SIG-M5 treated with dmso at 0.1 percent for 504 hours (cell line): ENCODE results near the gene C5orf47.
A peak's percentile ranks its signal among the peaks of the same experiment; 100 is the strongest.

Source experiments
- DNase-seq: peaks from one replicate; lab custom pipeline; 2025; ENCODE audit not compliant: unreplicated experiment; lab: John Stamatoyannopoulos, UW

The C5orf47 gene

GRCh38 chr5:173969167-173970049, 19.6 kb upstream of the C5orf47 start:
- DNase-seq = peak; percentile 26

DNA sequence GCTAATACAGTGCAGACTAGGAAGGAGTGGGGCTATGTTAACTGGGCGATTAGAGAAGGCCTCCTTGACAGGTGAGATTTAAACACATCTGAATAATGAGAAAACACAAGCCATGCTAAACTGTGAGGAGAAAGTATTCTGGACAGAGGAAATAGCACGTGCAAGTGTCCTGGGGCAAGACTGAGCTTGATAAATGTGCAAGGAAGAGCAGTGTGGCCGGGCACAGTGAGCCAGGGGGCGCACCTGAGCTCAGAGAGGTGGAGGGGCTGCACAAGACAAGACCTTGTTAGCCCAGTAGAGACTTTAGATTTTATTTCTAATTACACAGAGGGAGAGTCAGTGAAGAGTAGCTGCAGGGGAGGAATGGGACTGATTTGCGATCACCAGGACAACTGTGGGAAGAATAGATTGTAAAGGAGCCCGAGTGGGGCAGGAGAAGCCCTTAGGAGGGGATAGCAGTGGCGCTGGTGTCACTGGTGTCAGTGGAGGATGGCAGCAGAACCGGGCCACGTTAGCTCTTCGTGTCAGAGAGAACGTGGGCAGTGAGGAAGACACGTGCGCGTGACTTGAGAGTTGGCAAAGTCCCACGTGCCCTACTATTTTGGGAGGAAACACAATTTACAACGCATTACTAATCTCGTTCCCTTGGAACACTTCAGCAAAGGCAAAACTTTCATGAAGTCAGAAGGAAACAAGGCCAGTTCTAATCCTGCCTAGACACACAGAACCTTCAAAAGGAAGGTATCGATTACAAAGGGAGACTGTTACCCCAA, 17.9 kb upstream of the C5orf47 start:
- no peak for DNase-seq

DNA sequence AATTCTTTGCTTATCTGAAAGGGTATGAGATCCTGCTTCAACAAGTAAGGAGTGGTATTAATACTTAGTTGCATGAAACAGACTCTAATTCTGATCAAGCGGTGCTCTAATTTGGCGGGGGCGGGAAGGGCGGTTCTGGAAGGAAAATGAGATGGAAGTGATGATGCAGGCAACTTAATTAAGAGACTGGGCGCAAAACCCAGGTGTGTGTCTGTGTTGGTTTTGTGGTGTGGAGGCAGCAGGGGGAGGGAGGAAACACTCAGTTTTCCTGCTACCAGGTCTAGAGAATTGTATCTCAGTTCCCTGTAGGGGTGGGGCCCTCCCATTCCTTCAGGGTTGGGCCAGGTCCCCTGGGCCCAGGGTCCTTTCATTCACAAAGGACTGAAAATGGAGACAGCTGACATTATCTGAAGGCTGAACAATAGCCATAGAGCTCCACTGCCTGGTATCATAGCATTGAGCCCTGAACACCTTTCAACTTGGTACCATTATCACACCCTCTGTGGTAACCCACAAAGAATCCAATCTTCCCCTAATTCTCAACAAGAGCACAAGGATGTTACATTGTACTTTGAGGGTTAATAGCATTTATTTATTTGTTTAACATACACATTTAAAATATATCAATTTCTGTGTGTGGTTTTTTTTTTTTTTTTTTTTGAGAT, 17.2 kb upstream of the C5orf47 start:
- DNase-seq = no peak

DNA sequence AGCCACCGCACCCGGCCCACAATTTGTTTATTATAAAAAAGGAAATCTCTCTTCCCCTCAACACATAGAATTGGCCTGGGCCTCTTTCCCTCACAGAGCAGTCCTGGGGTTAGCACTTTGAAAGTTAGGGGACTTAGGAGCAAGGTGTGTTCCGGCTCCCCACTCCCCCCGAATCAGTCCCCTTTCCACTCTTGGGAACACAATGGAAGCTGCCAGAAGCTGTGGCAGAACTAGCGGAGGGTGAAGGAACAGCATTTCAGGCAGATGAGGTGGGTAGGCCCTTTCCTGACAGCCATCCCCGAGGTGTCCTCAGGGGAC, 16.4 kb upstream of the C5orf47 start:
- DNase-seq = no peak

DNA sequence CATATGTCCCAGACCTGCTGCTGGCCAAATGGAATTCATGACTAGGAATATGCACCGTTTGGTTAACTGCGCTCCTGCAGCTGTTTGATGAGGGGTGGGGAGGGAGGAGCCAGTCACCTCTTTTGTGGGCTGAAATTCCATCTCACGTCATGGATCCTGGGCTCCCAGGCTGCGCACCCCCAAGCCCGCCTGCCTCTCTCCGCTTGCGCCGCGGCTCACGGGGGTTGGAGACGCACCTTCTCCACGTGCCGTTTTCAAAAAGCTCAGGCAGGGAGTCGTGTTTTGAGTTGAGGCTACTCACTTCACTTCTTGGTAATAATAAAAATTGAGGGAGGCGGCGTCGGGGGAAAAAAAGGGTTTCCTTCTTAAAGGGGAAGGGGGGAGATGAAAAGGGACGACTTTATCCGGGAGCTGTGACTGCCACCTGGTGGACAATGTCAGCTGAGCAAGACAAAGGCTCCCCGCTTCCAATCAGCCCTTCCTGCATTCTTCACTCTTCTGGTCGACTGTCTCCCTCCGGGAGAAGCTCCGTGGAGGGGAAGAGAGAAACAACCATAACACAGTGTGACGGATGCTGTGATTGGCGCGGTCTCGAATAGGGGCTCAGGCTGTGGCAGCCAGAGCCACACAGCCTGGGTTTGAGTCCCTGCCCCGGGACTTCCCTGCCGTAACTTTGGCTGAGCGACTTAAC, 15.9 kb upstream of the C5orf47 start:
- peak; percentile 75 for DNase-seq

DNA sequence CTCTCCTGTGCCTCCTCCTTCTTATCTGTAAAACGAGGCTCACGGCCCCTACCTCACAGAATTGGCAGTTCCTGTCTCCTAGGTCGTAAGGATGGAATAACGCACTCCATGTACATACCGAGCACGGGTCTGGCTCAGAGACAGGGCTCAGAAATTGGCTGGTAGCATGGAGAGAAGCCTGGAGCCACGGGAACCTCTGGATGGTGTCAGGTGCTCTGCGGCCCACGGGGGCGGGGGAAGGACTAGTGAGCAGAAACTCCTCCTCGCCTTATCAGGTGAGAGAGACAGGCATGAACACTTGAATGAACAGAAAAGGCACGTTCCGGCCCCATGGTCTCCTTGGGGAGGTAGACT, 15.4 kb upstream of the C5orf47 start:
- no peak for DNase-seq

GRCh38 chr5:173974688-173975239, 14.2 kb upstream of the C5orf47 start:
- peak; percentile 30 for DNase-seq

DNA sequence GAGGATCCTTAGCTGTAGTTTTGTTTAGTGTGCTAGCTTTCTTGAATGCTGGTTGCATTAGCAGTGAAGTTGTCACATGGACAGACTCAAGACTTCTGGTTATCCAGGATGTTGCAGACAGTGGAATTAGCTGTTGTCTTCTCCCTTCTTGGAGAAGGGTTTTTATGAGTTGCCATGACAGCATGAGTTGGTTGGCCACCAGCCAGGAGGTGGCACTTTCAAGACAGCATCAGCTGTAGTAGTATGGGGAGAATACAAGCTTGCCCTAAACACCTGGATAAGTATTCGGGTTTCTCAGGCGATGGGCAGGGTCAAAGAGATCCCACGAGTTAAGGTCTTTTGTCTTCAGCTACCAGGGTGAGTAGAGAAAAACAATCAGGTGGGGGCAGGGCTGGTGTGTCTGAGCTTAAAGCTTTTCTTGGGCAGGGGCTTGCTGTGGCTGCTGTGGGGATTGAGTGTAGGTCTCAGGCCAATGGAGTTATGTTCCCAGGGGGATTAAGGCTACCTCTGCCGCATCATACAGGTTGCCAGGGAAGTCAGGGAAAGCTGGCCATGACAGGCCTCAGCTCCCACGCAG, 7.7 kb upstream of the C5orf47 start:
- no peak for DNase-seq

DNA sequence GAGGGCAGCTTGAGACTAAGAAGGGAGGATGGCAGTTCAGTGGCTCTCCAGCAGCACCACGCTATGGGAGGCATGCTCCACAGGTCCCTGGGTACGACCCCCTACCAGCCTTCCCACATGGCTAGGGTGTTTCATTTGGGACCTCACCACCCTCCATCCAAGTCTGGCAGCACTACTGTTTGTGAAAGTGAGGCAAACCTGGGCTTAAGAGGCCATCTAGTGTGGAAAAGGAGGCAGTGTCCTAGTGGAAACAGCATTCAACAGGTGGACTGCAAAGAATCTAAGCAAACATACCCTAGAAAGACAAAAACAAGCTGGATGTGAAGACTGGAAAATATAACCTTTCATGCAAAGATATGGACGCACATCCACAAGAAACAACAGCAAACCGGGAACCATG, 4.8 kb upstream of the C5orf47 start:
- peak; percentile 23 for DNase-seq

GRCh38 chr5:173989432-173990082, 587 bp downstream of the C5orf47 start:
- no peak for DNase-seq

DNA sequence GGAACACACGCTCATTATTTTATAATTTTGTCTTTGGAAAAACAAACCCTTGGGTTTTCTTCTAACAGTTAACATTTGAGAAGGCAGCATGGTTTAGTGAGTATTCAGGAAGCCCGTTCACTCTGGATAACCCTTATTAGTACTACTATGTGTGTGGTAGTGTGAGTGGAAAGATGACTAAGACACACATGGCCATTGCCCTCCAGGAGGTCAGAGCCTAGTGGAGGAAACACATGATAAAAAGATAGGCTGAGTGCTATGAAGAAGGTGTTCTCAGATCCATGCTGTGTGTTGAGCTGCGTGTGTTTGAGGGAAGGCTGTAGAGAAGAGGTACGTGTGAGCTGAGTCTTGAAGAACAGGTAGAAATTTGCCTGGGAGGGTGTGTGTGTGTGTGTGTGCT, 8.4 kb downstream of the C5orf47 start:
- DNase-seq = no peak

GRCh38 chr5:173998531-173998930, 9.6 kb downstream of the C5orf47 start:
- no peak for DNase-seq

- DNase-seq = no peak
Measured at GRCh38 chr5:174000076-174000475, 11.1 kb downstream of the C5orf47 start.

GRCh38 chr5:174003795-174004194, 14.8 kb downstream of the C5orf47 start:
- DNase-seq = no peak

DNA sequence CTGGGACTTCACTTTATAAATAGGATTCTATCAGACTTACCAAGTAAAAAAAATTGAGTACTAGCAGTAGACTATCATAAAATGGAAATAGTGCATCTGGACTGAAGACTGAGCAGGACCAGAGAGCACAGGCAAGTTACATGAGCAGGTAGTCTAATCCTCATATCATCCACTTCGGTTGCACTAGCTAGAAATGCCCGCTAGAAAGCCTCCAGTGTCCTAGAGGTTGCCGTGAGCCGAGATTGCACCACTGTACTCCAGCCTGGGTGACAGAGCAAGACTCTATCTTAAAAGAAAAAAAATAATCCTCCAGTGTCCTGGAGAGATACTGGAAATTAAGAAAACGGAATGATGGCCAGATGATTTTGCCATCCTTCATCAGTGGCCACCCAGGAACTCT, 20.0 kb downstream of the C5orf47 start:
- DNase-seq = no peak

DNA sequence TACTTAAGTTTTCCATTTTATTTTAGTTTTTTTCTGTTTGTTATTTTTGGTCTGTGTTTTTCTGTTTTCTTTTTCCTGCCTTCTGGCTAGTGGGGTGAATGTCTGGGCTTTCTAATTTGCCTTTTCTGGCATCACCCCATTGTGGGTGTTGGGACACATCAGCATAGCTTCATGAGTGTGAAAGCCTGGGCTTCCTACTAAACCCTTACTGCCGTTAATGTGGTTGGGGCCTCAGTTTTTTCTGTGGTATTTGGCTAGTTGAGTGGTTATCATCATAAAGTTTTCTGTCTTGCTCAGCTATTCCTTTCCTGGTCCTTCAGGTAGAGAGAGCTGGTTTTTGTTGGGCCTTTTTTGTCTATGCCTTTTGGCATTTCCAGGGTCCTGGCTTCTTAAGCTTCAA, 21.4 kb downstream of the C5orf47 start:
- no peak for DNase-seq

DNA sequence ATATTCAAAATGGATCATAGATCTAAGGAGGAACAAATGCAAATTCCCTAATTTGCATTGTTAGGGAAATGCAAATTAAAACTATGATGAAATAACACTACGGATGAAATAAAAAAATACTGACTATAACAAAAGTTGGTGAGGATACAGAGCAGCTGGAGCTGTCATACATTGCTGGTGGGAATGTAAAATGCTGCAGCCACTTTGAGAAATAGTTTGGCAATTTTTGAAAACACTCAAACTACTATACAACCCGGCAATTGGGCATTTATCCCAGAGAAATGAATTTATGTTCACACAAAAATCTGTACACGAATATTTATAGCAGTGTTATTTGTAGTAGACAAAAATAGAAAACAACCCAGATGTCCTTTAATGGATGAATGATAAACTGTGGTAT, 22.5 kb downstream of the C5orf47 start:
- DNase-seq = no peak

GRCh38 chr5:174020069-174020927, 31.3 kb downstream of the C5orf47 start:
- DNase-seq = peak; percentile 25

GRCh38 chr5:174020928-174021304, 31.9 kb downstream of the C5orf47 start:
- DNase-seq = no peak
